CD8-positive, alpha-beta memory T cell (primary cell): Measurements from ENCODE around the gene EIF3L. TPM values are rescaled to one million over a fixed set of nuclear protein-coding genes. Genes with fewer than 3 reads are reported as not detected.

ENCODE experiments used
- CTCF ChIA-PET: fragments of 350-600 bp; sonication (Branson Sonifier 250); formaldehyde crosslinking; loops from one replicate; lab custom pipeline; 2021; ENCODE audit warnings: antibody characterized with exemption; lab: Charles Lee
- POLR2A ChIA-PET: fragments of 350-600 bp; sonication (Branson Sonifier 250); formaldehyde crosslinking; loops from one replicate; lab custom pipeline; 2021; ENCODE audit warnings: antibody characterized with exemption; lab: Charles Lee
- DNase-seq, 5 donors: peaks; one replicate each; pipeline versions ENCODE4 v3.0.0 to v3.0.0-alpha.2; 2020 to 2022; ENCODE audit warnings: mixed read lengths in 1 of 5
- H3K27ac ChIP-seq: one replicate; pipeline ENCODE4 v1.7.0; 2013; ENCODE audit warnings: low read depth, mild to moderate bottlenecking, low read length, moderate library complexity
- H3K27me3 ChIP-seq: 2 replicates; pipeline ENCODE4 v1.7.0; 2013; ENCODE audit warnings: low read length, mild to moderate bottlenecking; ENCODE audit not compliant: insufficient read depth, poor library complexity, severe bottlenecking
- H3K36me3 ChIP-seq: 2 replicates; pipeline ENCODE4 v1.7.0; 2013; ENCODE audit warnings: mild to moderate bottlenecking, low read length, moderate library complexity; ENCODE audit not compliant: insufficient read depth
- H3K4me1 ChIP-seq: 2 replicates; pipeline ENCODE4 v1.7.0; 2013; ENCODE audit warnings: mild to moderate bottlenecking, low read length, moderate library complexity; ENCODE audit not compliant: insufficient read depth
- H3K4me3 ChIP-seq: 2 replicates; pipeline ENCODE4 v1.7.0; 2013; ENCODE audit warnings: mild to moderate bottlenecking, low read length
- H3K9me3 ChIP-seq: 2 replicates; pipeline ENCODE4 v1.7.0; 2013; ENCODE audit warnings: mild to moderate bottlenecking, low read length
- H3K27ac Mint-ChIP-seq, 8 donors: one replicate each; pipeline ENCODE4 v1.8.0; 2020 to 2021; ENCODE audit warnings: mixed read lengths in 8 of 8, mild to moderate bottlenecking in 6 of 8, inconsistent platforms in 3 of 8, moderate library complexity in 3 of 8
- H3K27me3 Mint-ChIP-seq, 2 donors: one replicate each; pipeline ENCODE4 v1.8.0; 2020 to 2021; ENCODE audit warnings: mixed read lengths in 2 of 2, mild to moderate bottlenecking in 1 of 2, moderate library complexity in 1 of 2
- H3K36me3 Mint-ChIP-seq, 3 donors: one replicate each; pipeline ENCODE4 v1.8.0; 2020 to 2021; ENCODE audit warnings: mixed read lengths in 3 of 3, inconsistent platforms in 1 of 3, mild to moderate bottlenecking in 1 of 3
- H3K4me1 Mint-ChIP-seq, 3 donors: one replicate each; pipeline ENCODE4 v1.8.0; 2020 to 2021; ENCODE audit warnings: mixed read lengths in 3 of 3, inconsistent platforms in 1 of 3, mild to moderate bottlenecking in 1 of 3
- H3K4me3 Mint-ChIP-seq, 7 donors: one replicate each; pipeline ENCODE4 v1.8.0; 2020 to 2021; ENCODE audit warnings: mixed read lengths in 7 of 7, mild to moderate bottlenecking in 6 of 7, moderate library complexity in 4 of 7, inconsistent platforms in 2 of 7
- H3K9me3 Mint-ChIP-seq, 5 donors: one replicate each; pipeline ENCODE4 v1.8.0; 2020 to 2022; ENCODE audit warnings: mixed read lengths in 5 of 5, mild to moderate bottlenecking in 3 of 5, moderate library complexity in 2 of 5, inconsistent platforms in 1 of 5
- polyA plus RNA-seq: library from polyadenylated mRNA; unstranded; fragments of 300-500 nt; fragmentation: Illumina TruSeq; gene quantifications from one replicate; pipeline ENCODE4 v1.2.3, GENCODE V29; 2021
- total RNA-seq, 2 experiments: library from RNA; stranded (reverse); gene quantifications; one replicate each; pipeline ENCODE4 v1.2.3, GENCODE V29; 2021

Gene EIF3L
- total and polyA plus RNA-seq, 3 experiments from 2014 or later, result 266 to 556 (median 549) TPM

DNA sequence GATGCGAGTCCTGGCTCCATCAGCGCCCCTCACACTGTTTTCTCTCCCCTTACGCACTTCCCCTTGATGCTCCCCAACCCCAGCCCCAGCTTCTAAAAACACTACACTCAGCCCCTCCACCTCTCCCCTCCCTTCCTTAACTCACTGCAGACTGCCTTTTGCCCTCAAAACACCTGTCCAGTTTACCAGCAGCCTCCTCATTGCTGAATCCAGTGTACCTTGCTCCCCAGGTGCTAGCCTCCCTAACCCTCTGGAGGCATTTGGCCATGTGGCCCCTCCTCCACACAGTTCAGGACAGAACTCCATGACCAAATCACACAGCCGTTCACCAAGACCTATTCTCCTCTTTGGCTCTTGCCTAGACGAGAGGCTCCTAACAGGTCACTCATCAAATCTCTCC lies 28.9 kb upstream of the EIF3L start:
- DNase-seq, result no peak
- no peaks in the 10 kb centered on the region for H3K9me3 ChIP-seq
- no peaks in the 10 kb centered on the region for H3K36me3 Mint-ChIP-seq
- CTCF ChIA-PET, result interaction anchor here (7.3 kb wide), 1 partner anchor 42 kb away, joined by 140 read pairs; no protein-coding TSS in a partner anchor
- H3K27ac Mint-ChIP-seq, result no peak overlapping the region
- peaks cover 11 to 19% (median 15%) of the 10 kb centered on the region in 3 donors for H3K4me1 Mint-ChIP-seq
- no peaks in the 10 kb centered on the region for H3K9me3 Mint-ChIP-seq
- no peak overlapping the region for H3K27ac ChIP-seq
- H3K4me3 Mint-ChIP-seq, result peak overlapping the region in 3 of 7 donors; percentile 10 to 74 (median 39)
- H3K27me3 ChIP-seq, result no peaks in the 10 kb centered on the region
- H3K27me3 Mint-ChIP-seq, result peaks cover 13 to 23% of the 10 kb centered on the region in 2 donors
- no peak overlapping the region for H3K4me3 ChIP-seq
- POLR2A ChIA-PET, result interaction anchor here (0.7 kb wide), 1 partner anchor 13 kb away, joined by 12 read pairs; no protein-coding TSS in a partner anchor
- no peaks in the 10 kb centered on the region for H3K36me3 ChIP-seq
- H3K4me1 ChIP-seq, result peaks cover 18% of the 10 kb centered on the region

DNA sequence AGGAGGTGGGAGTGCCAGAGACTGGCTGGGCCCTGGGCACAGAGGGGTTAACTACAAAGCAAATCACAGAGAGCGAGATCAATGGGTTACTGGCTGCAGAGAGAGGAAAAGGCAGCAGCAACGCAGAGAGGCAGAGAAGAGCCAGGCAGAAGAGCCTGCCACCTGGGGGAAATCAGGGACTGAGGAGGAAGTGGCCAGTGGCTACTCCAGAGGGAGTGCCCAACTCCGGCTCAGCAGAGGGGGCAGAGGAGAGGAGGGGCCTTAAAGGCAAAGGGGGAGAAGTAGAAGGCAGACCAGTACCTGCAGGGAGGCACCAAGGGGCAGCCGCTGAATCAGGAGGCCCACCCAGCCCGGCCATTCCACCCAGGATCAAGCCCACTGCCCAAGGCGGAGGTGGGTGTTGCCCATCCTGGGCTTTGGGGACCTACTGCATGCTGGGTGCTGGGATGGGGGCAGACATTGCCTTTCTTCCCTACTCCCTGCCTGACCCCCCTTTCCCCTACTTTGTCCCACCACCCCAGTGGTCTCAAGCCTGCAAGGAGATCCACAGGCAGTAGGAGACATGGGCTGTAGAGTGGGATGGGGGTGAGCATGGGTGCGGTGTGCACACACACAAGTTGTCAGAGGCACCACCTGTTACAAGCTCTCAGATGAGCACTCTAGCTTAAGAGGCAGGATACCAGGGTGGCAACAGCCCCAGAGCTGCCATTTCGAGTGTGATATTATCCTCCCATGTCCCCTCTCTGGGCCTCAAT lies 27.0 kb upstream of the EIF3L start:
- no peaks in the 10 kb centered on the region for H3K36me3 ChIP-seq
- no peaks in the 10 kb centered on the region for H3K9me3 ChIP-seq
- no peak overlapping the region for H3K4me3 ChIP-seq
- ChIA-PET POLR2A (no interaction called here), CTCF (interaction anchor here (1.8 kb wide), 1 partner anchor 143 kb away, joined by 4 read pairs; no protein-coding TSS in a partner anchor)
- H3K9me3 Mint-ChIP-seq, result no peaks in the 10 kb centered on the region
- no peak for DNase-seq
- peaks cover 17% of the 10 kb centered on the region for H3K4me1 ChIP-seq
- H3K4me1 Mint-ChIP-seq, result peaks cover 11 to 23% (median 15%) of the 10 kb centered on the region in 3 donors
- H3K4me3 Mint-ChIP-seq, result peak overlapping the region in 1 of 7 donors; percentile 48
- no peaks in the 10 kb centered on the region for H3K36me3 Mint-ChIP-seq
- no peak overlapping the region for H3K27ac ChIP-seq
- H3K27me3 Mint-ChIP-seq, result peaks cover 13 to 26% of the 10 kb centered on the region in 2 donors
- no peaks in the 10 kb centered on the region for H3K27me3 ChIP-seq
- peak overlapping the region in 1 of 8 donors; percentile 48 for H3K27ac Mint-ChIP-seq

DNA sequence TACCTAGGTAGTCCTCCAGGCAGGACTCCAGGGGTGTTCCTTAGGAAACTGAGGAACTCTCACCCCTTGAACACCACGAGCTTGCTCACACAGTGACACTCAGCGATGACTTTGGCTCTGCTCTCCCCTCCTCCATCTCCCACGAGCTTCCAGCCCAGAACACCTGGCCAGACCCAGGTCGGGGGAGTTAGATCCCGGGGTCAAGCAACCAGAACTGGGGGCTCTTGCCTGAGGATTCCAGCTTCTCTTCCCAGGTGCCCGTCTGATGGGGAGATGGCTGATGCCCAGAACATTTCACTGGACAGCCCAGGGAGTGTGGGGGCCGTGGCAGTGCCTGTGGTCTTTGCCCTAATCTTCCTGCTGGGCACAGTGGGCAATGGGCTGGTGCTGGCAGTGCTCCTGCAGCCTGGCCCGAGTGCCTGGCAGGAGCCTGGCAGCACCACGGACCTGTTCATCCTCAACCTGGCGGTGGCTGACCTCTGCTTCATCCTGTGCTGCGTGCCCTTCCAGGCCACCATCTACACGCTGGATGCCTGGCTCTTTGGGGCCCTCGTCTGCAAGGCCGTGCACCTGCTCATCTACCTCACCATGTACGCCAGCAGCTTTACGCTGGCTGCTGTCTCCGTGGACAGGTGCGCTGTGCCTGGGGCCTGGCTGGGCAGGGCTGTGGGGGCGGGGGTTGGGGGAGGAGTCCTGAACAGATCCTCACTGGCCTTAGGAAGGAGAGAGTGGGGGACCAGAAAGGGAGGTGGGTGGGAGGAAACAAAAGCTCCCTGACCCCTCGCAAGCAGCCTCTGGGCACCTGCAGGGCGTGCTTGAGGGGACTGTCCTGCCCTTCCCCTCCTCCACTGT lies 25.9 kb upstream of the EIF3L start, which contains the start of gene GALR3:
Gene GALR3 (plus strand): TSS at position 249 of the 852 bp plus-strand sequence. CDS start 25 bp downstream, at position 274.
- no peaks in the 10 kb centered on the region for H3K9me3 ChIP-seq
- Mint-ChIP-seq H3K9me3 (no peaks in the 10 kb centered on the region), H3K4me3 (peak within 1 kb of the TSS in 3 of 7 donors; percentile 41 to 59 (median 44)), H3K4me1 (peaks cover 5 to 12% (median 5%) of the 10 kb centered on the region in 3 donors), H3K27ac (peak within 1 kb of the TSS in 1 of 8 donors; percentile 48), H3K36me3 (peaks cover 0 to 3% (median 3%) of the 10 kb centered on the region in 3 donors), H3K27me3 (peaks cover 8 to 23% of the 10 kb centered on the region in 2 donors)
- H3K4me1 ChIP-seq, result peaks cover 6% of the 10 kb centered on the region
- ChIA-PET CTCF (interaction anchor here (1.8 kb wide), 1 partner anchor 142 kb away, joined by 4 read pairs; no protein-coding TSS in a partner anchor), POLR2A (no interaction called here)
- H3K36me3 ChIP-seq, result no peaks in the 10 kb centered on the region
- no peak within 1 kb of the TSS for H3K27ac ChIP-seq
- DNase-seq, result no peak
- H3K4me3 ChIP-seq, result no peak within 1 kb of the TSS
- H3K27me3 ChIP-seq, result no peaks in the 10 kb centered on the region

DNA sequence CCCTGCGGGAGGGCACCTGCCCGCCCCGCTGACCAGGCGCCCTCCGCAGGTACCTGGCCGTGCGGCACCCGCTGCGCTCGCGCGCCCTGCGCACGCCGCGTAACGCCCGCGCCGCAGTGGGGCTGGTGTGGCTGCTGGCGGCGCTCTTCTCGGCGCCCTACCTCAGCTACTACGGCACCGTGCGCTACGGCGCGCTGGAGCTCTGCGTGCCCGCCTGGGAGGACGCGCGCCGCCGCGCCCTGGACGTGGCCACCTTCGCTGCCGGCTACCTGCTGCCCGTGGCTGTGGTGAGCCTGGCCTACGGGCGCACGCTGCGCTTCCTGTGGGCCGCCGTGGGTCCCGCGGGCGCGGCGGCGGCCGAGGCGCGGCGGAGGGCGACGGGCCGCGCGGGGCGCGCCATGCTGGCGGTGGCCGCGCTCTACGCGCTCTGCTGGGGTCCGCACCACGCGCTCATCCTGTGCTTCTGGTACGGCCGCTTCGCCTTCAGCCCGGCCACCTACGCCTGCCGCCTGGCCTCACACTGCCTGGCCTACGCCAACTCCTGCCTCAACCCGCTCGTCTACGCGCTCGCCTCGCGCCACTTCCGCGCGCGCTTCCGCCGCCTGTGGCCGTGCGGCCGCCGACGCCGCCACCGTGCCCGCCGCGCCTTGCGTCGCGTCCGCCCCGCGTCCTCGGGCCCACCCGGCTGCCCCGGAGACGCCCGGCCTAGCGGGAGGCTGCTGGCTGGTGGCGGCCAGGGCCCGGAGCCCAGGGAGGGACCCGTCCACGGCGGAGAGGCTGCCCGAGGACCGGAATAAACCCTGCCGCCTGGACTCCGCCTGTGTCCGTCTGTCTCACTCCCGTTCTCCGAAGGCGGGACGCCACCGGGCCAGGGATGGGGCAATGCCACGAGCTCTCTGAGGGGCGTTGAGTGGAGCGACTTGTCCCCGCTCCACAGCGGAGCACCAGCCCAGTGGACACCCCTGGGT lies 24.3 kb upstream of the EIF3L start:
- H3K27me3 Mint-ChIP-seq, result peaks cover 8 to 23% of the 10 kb centered on the region in 2 donors
- H3K36me3 Mint-ChIP-seq, result peaks cover 3 to 12% (median 7%) of the 10 kb centered on the region in 3 donors
- no peaks in the 10 kb centered on the region for H3K9me3 ChIP-seq
- H3K4me1 ChIP-seq, result no peaks in the 10 kb centered on the region
- ChIA-PET CTCF (interaction anchor here (1.5 kb wide), 1 partner anchor 8 kb away, joined by 3 read pairs; no protein-coding TSS in a partner anchor), POLR2A (no interaction called here)
- peak overlapping the region in 3 of 7 donors; percentile 20 to 65 (median 49) for H3K4me3 Mint-ChIP-seq
- no peak overlapping the region for H3K27ac Mint-ChIP-seq
- no peak overlapping the region for H3K4me3 ChIP-seq
- no peaks in the 10 kb centered on the region for H3K9me3 Mint-ChIP-seq
- DNase-seq, result no peak
- no peaks in the 10 kb centered on the region for H3K27me3 ChIP-seq
- no peak overlapping the region for H3K27ac ChIP-seq
- H3K4me1 Mint-ChIP-seq, result peaks cover 0 to 5% (median 2%) of the 10 kb centered on the region in 3 donors
- no peaks in the 10 kb centered on the region for H3K36me3 ChIP-seq

DNA sequence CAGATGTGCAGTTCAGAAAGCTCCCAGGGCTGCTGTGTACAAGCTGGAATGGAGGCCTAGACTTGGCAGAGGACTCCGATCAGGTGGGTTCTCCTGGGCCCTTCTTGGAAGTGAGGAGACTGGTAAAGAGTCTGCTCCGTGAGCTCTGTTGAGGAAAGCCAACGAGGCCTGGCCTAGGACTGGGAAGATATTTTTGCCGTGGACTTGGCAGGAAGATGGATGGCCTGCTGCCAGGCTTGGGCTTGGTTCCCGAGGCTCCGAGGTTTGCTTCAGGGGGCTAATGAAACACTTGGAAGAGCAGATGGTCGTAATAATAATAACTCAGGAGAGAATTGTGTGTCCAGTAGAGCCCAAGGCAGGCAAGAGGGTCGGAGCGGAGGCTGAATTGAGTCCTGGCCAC lies 22.2 kb upstream of the EIF3L start:
- H3K27ac ChIP-seq, result no peak overlapping the region
- H3K9me3 ChIP-seq, result no peaks in the 10 kb centered on the region
- H3K4me1 Mint-ChIP-seq, result peaks cover 0 to 5% (median 2%) of the 10 kb centered on the region in 3 donors
- peaks cover 8% of the 10 kb centered on the region for H3K36me3 ChIP-seq
- no peak overlapping the region for H3K27ac Mint-ChIP-seq
- no peaks in the 10 kb centered on the region for H3K9me3 Mint-ChIP-seq
- no peak overlapping the region for H3K4me3 ChIP-seq
- H3K27me3 Mint-ChIP-seq, result peaks cover 0 to 10% of the 10 kb centered on the region in 2 donors
- no peak for DNase-seq
- ChIA-PET POLR2A (no interaction called here), CTCF (interaction anchor here (0.8 to 1.5 kb wide), 2 partner anchors 8 to 9 kb away, joined by 3 to 7 read pairs; no protein-coding TSS in a partner anchor)
- H3K4me1 ChIP-seq, result no peaks in the 10 kb centered on the region
- no peak overlapping the region for H3K4me3 Mint-ChIP-seq
- H3K36me3 Mint-ChIP-seq, result peaks cover 3 to 33% (median 7%) of the 10 kb centered on the region in 3 donors
- H3K27me3 ChIP-seq, result no peaks in the 10 kb centered on the region

DNA sequence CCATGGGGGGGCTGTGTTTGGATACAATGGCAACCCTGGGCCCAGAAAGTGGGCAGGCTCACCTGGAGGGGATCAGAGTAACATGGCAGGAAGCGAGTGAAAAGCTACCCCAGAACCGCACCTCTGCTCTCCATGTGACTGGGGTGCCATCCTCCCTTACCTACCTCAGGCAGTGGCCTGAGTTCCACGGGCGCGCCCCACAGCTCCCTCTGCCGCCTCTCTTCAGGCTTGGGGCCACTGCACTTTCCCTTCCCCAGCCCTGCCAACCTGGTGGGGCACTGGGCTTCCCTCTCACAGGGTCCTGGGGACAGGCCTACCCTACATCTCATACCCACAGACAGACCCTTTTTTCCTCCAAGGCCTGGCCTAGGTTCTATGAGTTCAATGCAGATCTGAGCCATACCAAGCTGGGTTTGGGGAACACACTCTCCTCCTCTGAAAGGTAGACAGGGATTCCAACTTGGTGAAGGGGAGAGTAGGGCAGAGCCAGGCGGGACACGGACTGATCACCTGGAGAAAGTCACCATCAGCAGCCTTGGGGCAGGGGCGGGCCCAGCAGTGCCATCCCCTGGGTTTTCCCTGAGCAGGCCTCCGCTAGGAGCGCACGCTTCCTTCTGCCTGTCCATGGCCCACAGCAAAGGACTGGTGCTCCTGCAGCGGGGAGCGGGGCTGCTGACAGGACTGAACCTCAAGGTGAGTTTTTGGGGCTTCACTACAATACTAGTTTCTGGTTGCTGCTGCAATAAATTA lies 19.0 kb upstream of the EIF3L start:
- H3K4me3 Mint-ChIP-seq, result no peak overlapping the region
- ChIA-PET CTCF (interaction anchor here (2.1 kb wide), 1 partner anchor 13 kb away, joined by 7 read pairs; no protein-coding TSS in a partner anchor), POLR2A (no interaction called here)
- Histone ChIP-seq H3K9me3 (no peaks in the 10 kb centered on the region), H3K27ac (no peak overlapping the region), H3K27me3 (no peaks in the 10 kb centered on the region), H3K4me3 (no peak overlapping the region), H3K4me1 (no peaks in the 10 kb centered on the region), H3K36me3 (peaks cover 31% of the 10 kb centered on the region)
- peaks cover 0 to 3% of the 10 kb centered on the region in 2 donors for H3K27me3 Mint-ChIP-seq
- peaks cover 7 to 56% (median 7%) of the 10 kb centered on the region in 3 donors for H3K36me3 Mint-ChIP-seq
- peaks cover 0 to 5% (median 0%) of the 10 kb centered on the region in 3 donors for H3K4me1 Mint-ChIP-seq
- H3K27ac Mint-ChIP-seq, result peak overlapping the region in 1 of 8 donors; percentile 77
- no peaks in the 10 kb centered on the region for H3K9me3 Mint-ChIP-seq
- DNase-seq, result no peak
